ENCODE data around the gene KIAA1671.

Gene KIAA1671

GRCh38 chr22:25125693-25126357 is 173.3 kb downstream of the KIAA1671 start:
- Mint-ChIP-seq H3K27me3 (ENCODE audit: low read depth) (no peaks in the 10 kb centered on the region), H3K27ac (no peak overlapping the region), H3K4me1 (ENCODE audit: low read depth) (no peaks in the 10 kb centered on the region), H3K36me3 (ENCODE audit: low read depth) (peaks cover 4% of the 10 kb centered on the region), H3K9me3 (no peaks in the 10 kb centered on the region), H3K4me3 (no peak overlapping the region)
- no peak for DNase-seq (ENCODE audit: low spot score)

- Mint-ChIP-seq H3K36me3 (ENCODE audit: low read depth) (peaks cover 4% of the 10 kb centered on the region), H3K27me3 (ENCODE audit: low read depth) (no peaks in the 10 kb centered on the region), H3K4me1 (ENCODE audit: low read depth) (no peaks in the 10 kb centered on the region), H3K4me3 (no peak overlapping the region), H3K9me3 (no peaks in the 10 kb centered on the region), H3K27ac (no peak overlapping the region)
- no peak for DNase-seq (ENCODE audit: low spot score)
Observed at GRCh38 chr22:25126510-25126909, 174.0 kb downstream of the KIAA1671 start.

GRCh38 chr22:25127318-25127717 is 174.8 kb downstream of the KIAA1671 start:
- Mint-ChIP-seq H3K27ac (no peak overlapping the region), H3K4me1 (ENCODE audit: low read depth) (no peaks in the 10 kb centered on the region), H3K36me3 (ENCODE audit: low read depth) (peaks cover 4% of the 10 kb centered on the region)

GRCh38 chr22:25130462-25130861 is 177.9 kb downstream of the KIAA1671 start:
- H3K27me3 Mint-ChIP-seq (ENCODE audit: low read depth), result no peaks in the 10 kb centered on the region
- no peak overlapping the region for H3K4me3 Mint-ChIP-seq
- H3K9me3 Mint-ChIP-seq, result no peaks in the 10 kb centered on the region
- no peaks in the 10 kb centered on the region for H3K36me3 Mint-ChIP-seq (ENCODE audit: low read depth)
- DNase-seq (ENCODE audit: low spot score), result no peak
- peaks cover 3% of the 10 kb centered on the region for H3K4me1 Mint-ChIP-seq (ENCODE audit: low read depth)
- H3K27ac Mint-ChIP-seq, result no peak overlapping the region

More at GRCh38 chr22:25127318-25127717, 174.8 kb downstream of the KIAA1671 start:
- no peaks in the 10 kb centered on the region for H3K27me3 Mint-ChIP-seq (ENCODE audit: low read depth)
- H3K9me3 Mint-ChIP-seq, result no peaks in the 10 kb centered on the region
- H3K4me3 Mint-ChIP-seq, result no peak overlapping the region
- DNase-seq (ENCODE audit: low spot score), result no peak

GRCh38 chr22:25131198-25131887 is 178.8 kb downstream of the KIAA1671 start:
- no peak overlapping the region for H3K4me3 Mint-ChIP-seq
- no peak overlapping the region for H3K27ac Mint-ChIP-seq
- no peaks in the 10 kb centered on the region for H3K9me3 Mint-ChIP-seq
- peaks cover 3% of the 10 kb centered on the region for H3K4me1 Mint-ChIP-seq (ENCODE audit: low read depth)
- H3K27me3 Mint-ChIP-seq (ENCODE audit: low read depth), result no peaks in the 10 kb centered on the region
- no peak for DNase-seq (ENCODE audit: low spot score)
- no peaks in the 10 kb centered on the region for H3K36me3 Mint-ChIP-seq (ENCODE audit: low read depth)

- peaks cover 4% of the 10 kb centered on the region for H3K9me3 Mint-ChIP-seq
- H3K4me1 Mint-ChIP-seq (ENCODE audit: low read depth), result peaks cover 3% of the 10 kb centered on the region
- no peak for DNase-seq (ENCODE audit: low spot score)
- H3K36me3 Mint-ChIP-seq (ENCODE audit: low read depth), result peaks cover 6% of the 10 kb centered on the region
- H3K27ac Mint-ChIP-seq, result no peak overlapping the region
- H3K4me3 Mint-ChIP-seq, result no peak overlapping the region
- H3K27me3 Mint-ChIP-seq (ENCODE audit: low read depth), result no peaks in the 10 kb centered on the region
Observed at GRCh38 chr22:25134028-25134427, 181.5 kb downstream of the KIAA1671 start.

- H3K27me3 Mint-ChIP-seq (ENCODE audit: low read depth), result no peaks in the 10 kb centered on the region
- peaks cover 3% of the 10 kb centered on the region for H3K4me1 Mint-ChIP-seq (ENCODE audit: low read depth)
- H3K27ac Mint-ChIP-seq, result no peak overlapping the region
- H3K9me3 Mint-ChIP-seq, result peaks cover 4% of the 10 kb centered on the region
- H3K36me3 Mint-ChIP-seq (ENCODE audit: low read depth), result peaks cover 6% of the 10 kb centered on the region
- H3K4me3 Mint-ChIP-seq, result no peak overlapping the region
- no peak for DNase-seq (ENCODE audit: low spot score)
Observed at GRCh38 chr22:25134451-25134850, 181.9 kb downstream of the KIAA1671 start.

- peaks cover 3% of the 10 kb centered on the region for H3K4me1 Mint-ChIP-seq (ENCODE audit: low read depth)
- no peak overlapping the region for H3K27ac Mint-ChIP-seq
- H3K36me3 Mint-ChIP-seq (ENCODE audit: low read depth), result peaks cover 6% of the 10 kb centered on the region
- H3K4me3 Mint-ChIP-seq, result no peak overlapping the region
- no peak for DNase-seq (ENCODE audit: low spot score)
- H3K9me3 Mint-ChIP-seq, result peaks cover 4% of the 10 kb centered on the region
- H3K27me3 Mint-ChIP-seq (ENCODE audit: low read depth), result no peaks in the 10 kb centered on the region
Observed at GRCh38 chr22:25136953-25137576, 184.5 kb downstream of the KIAA1671 start.

GRCh38 chr22:25137577-25138525 is 185.3 kb downstream of the KIAA1671 start:
- peaks cover 3% of the 10 kb centered on the region for H3K4me1 Mint-ChIP-seq (ENCODE audit: low read depth)
- DNase-seq (ENCODE audit: low spot score), result no peak
- H3K4me3 Mint-ChIP-seq, result no peak overlapping the region
- no peak overlapping the region for H3K27ac Mint-ChIP-seq
- no peaks in the 10 kb centered on the region for H3K27me3 Mint-ChIP-seq (ENCODE audit: low read depth)
- peaks cover 4% of the 10 kb centered on the region for H3K9me3 Mint-ChIP-seq
- peaks cover 6% of the 10 kb centered on the region for H3K36me3 Mint-ChIP-seq (ENCODE audit: low read depth)

GRCh38 chr22:25139062-25139461 is 186.5 kb downstream of the KIAA1671 start:
- no peak for DNase-seq (ENCODE audit: low spot score)
- Mint-ChIP-seq H3K36me3 (ENCODE audit: low read depth) (peaks cover 6% of the 10 kb centered on the region), H3K27ac (no peak overlapping the region), H3K4me3 (no peak overlapping the region), H3K27me3 (ENCODE audit: low read depth) (no peaks in the 10 kb centered on the region), H3K4me1 (ENCODE audit: low read depth) (no peaks in the 10 kb centered on the region), H3K9me3 (peaks cover 4% of the 10 kb centered on the region)

GRCh38 chr22:25142102-25142501 is 189.6 kb downstream of the KIAA1671 start:
- no peak overlapping the region for H3K27ac Mint-ChIP-seq
- H3K36me3 Mint-ChIP-seq (ENCODE audit: low read depth), result peaks cover 6% of the 10 kb centered on the region
- no peak for DNase-seq (ENCODE audit: low spot score)
- H3K27me3 Mint-ChIP-seq (ENCODE audit: low read depth), result no peaks in the 10 kb centered on the region
- no peak overlapping the region for H3K4me3 Mint-ChIP-seq
- H3K9me3 Mint-ChIP-seq, result peaks cover 4% of the 10 kb centered on the region
- no peaks in the 10 kb centered on the region for H3K4me1 Mint-ChIP-seq (ENCODE audit: low read depth)

GRCh38 chr22:25143156-25144076 is 190.9 kb downstream of the KIAA1671 start:
- no peak for DNase-seq (ENCODE audit: low spot score)
- H3K27ac Mint-ChIP-seq, result peak overlapping the region; percentile 11
- no peaks in the 10 kb centered on the region for H3K4me1 Mint-ChIP-seq (ENCODE audit: low read depth)
- H3K4me3 Mint-ChIP-seq, result no peak overlapping the region
- H3K9me3 Mint-ChIP-seq, result no peaks in the 10 kb centered on the region
- H3K27me3 Mint-ChIP-seq (ENCODE audit: low read depth), result no peaks in the 10 kb centered on the region
- peaks cover 2% of the 10 kb centered on the region for H3K36me3 Mint-ChIP-seq (ENCODE audit: low read depth)

GRCh38 chr22:25144522-25144921 is 192.0 kb downstream of the KIAA1671 start:
- Mint-ChIP-seq H3K27me3 (ENCODE audit: low read depth) (no peaks in the 10 kb centered on the region), H3K27ac (no peak overlapping the region), H3K4me1 (ENCODE audit: low read depth) (no peaks in the 10 kb centered on the region), H3K36me3 (ENCODE audit: low read depth) (no peaks in the 10 kb centered on the region), H3K4me3 (no peak overlapping the region), H3K9me3 (no peaks in the 10 kb centered on the region)
- DNase-seq (ENCODE audit: low spot score), result no peak

Measured in T-helper 2 cell treated with Interferon-gamma antibody and Interleukin-4, amounts not matched to agents 5 μg/mL and 100 μg/mL, for 36 hours (primary cell).